OCI-LY7 (cell line): ENCODE results near the gene ELF1. TPM values are rescaled to one million over a fixed set of nuclear protein-coding genes. Genes with fewer than 3 reads are reported as not detected.
A peak's percentile ranks its signal among the peaks of the same experiment; 100 is the strongest.

Source experiments
- BruUV-seq: library from RNA; stranded (reverse); fragments of 400-500 nt; replicated peaks from 2 replicates; lab custom pipeline; 2021; lab: Mats Ljungman, UMichigan
- CTCF ChIA-PET: fragments of 300-600 bp; sonication (Branson Sonifier 250); formaldehyde crosslinking; loops from one replicate; lab custom pipeline; 2022; ENCODE audit warnings: antibody characterized with exemption; ENCODE audit not compliant: unreplicated experiment; lab: Charles Lee
- POLR2A ChIA-PET: fragments of 300-600 bp; sonication (Branson Sonifier 250); formaldehyde crosslinking; loops from one replicate; lab custom pipeline; 2022; ENCODE audit warnings: antibody characterized with exemption; lab: Charles Lee
- DNase-seq: peaks from one replicate; pipeline ENCODE4 v3.0.0-alpha.2; 2015; ENCODE audit warnings: low spot score
- H2AFZ ChIP-seq: fragments of 200-600 bp; sonication (generic), shearing (Covaris generic); 2 replicates; pipeline ENCODE4 v1.6.1; 2014; ENCODE audit warnings: mild to moderate bottlenecking, antibody characterized with exemption, low read length, moderate library complexity
- H3K27ac ChIP-seq: fragments of 200-600 bp; sonication (generic); 2 replicates; pipeline ENCODE4 v1.5.1; 2014; ENCODE audit warnings: mixed run types, low read depth, mild to moderate bottlenecking, moderate library complexity, low read length, inconsistent platforms; ENCODE audit not compliant: poor library complexity, severe bottlenecking
- H3K36me3 ChIP-seq: fragments of 200-600 bp; sonication (generic); 2 replicates; pipeline ENCODE4 v1.6.1; 2014; ENCODE audit warnings: mild to moderate bottlenecking, antibody characterized with exemption, low read length, moderate library complexity, mixed read lengths; ENCODE audit not compliant: insufficient read depth
- H3K4me1 ChIP-seq: fragments of 200-600 bp; sonication (generic); 2 replicates; pipeline ENCODE4 v1.5.1; 2014; ENCODE audit warnings: mild to moderate bottlenecking, low read length; ENCODE audit not compliant: insufficient read depth, poor library complexity, severe bottlenecking
- H3K4me2 ChIP-seq: fragments of 200-600 bp; sonication (generic); 2 replicates; pipeline ENCODE4 v1.6.1; 2014; ENCODE audit warnings: mild to moderate bottlenecking, low read length
- H3K4me3 ChIP-seq: fragments of 200-600 bp; sonication (generic); 2 replicates; pipeline ENCODE4 v1.5.1; 2014; ENCODE audit warnings: mild to moderate bottlenecking, low read depth, low read length; ENCODE audit not compliant: poor library complexity, severe bottlenecking
- H3K79me2 ChIP-seq: fragments of 200-600 bp; sonication (generic); 2 replicates; pipeline ENCODE4 v1.6.1; 2016; ENCODE audit warnings: low read depth, mild to moderate bottlenecking, low read length, moderate library complexity, mixed read lengths; ENCODE audit not compliant: insufficient read depth
- H3K9me2 ChIP-seq: fragments of 200-600 bp; sonication (generic); 2 replicates; pipeline ENCODE4 v1.6.1; 2016; ENCODE audit warnings: mild to moderate bottlenecking, low read length, mixed read lengths; ENCODE audit not compliant: insufficient read depth
- H3K9me3 ChIP-seq: fragments of 200-600 bp; sonication (generic); 2 replicates; pipeline ENCODE4 v1.6.1; 2014; ENCODE audit warnings: mild to moderate bottlenecking, mixed run types, low read length, mixed read lengths
- H4K20me1 ChIP-seq: fragments of 200-600 bp; sonication (generic); 2 replicates; pipeline ENCODE4 v1.6.1; 2014; ENCODE audit warnings: mild to moderate bottlenecking, antibody characterized with exemption, low read length, moderate library complexity, mixed read lengths; ENCODE audit not compliant: insufficient read depth
- CTCF ChIP-seq: fragments of 200-600 bp; sonication (generic); conservative IDR thresholded peaks from 2 replicates; pipeline ENCODE4 v1.5.1; 2014; ENCODE audit warnings: mild to moderate bottlenecking, antibody characterized with exemption, low read length, moderate library complexity, mixed read lengths
- EZH2phosphoT487 ChIP-seq: fragments of 200-600 bp; sonication (generic); IDR thresholded peaks from 2 replicates; pipeline ENCODE4 v1.6.1; 2018; ENCODE audit warnings: low read depth, borderline replicate concordance, mild to moderate bottlenecking, mixed run types, antibody characterized with exemption, low read length, moderate library complexity, mixed read lengths
- intact Hi-C: fragments of 100-400 bp; cut with micrococcal nuclease; formaldehyde crosslinking; loops from one replicate; pipeline ENCODE4 v1.10.0; 2022; ENCODE audit not compliant: unreplicated experiment
- total RNA-seq, 2 experiments: library from RNA; depleted of rRNA in 1 of 2; stranded (reverse); fragments of >200 nt in 1 of 2; shearing (Covaris generic) in 1 of 2; gene quantifications; 2 replicates each; pipeline ENCODE4 v1.2.3, GENCODE V29; 2014 to 2022

The ELF1 gene
- total RNA-seq, 2 experiments from 2014 or later: 111 to 248 TPM

GRCh38 chr13:41005704-41006103 is 13.4 kb downstream of the ELF1 start:
- POLR2A ChIA-PET: interaction anchor here (0.6 to 6.1 kb wide), 18 partner anchors 9 to 727 kb away, joined by 3 to 152 read pairs (median 4); partner anchors contain the start of gene ELF1
- no peaks in the 10 kb centered on the region for H3K9me2 ChIP-seq
- H3K27ac ChIP-seq: peak overlapping the region; percentile 99
- TF ChIP-seq EZH2phosphoT487 (no peak), CTCF (no peak)
- peaks cover 97% of the 10 kb centered on the region for H3K79me2 ChIP-seq
- intact Hi-C loops: loop anchor here (1.0 to 10.0 kb wide), 4 partner anchors 12 to 421 kb away; no protein-coding TSS in a partner anchor
- peak overlapping the region; percentile 87 for H3K4me2 ChIP-seq
- CTCF ChIA-PET: no interaction called here
- no TSS peak for BruUV-seq
- peaks cover 64% of the 10 kb centered on the region for H3K36me3 ChIP-seq
- DNase-seq: no peak
- no peak overlapping the region for H2AFZ ChIP-seq
- H3K4me3 ChIP-seq: peak overlapping the region; percentile 64
- H3K4me1 ChIP-seq: peaks cover 93% of the 10 kb centered on the region
- H4K20me1 ChIP-seq: no peaks in the 10 kb centered on the region
- H3K9me3 ChIP-seq: peaks cover 8% of the 10 kb centered on the region; the same call in 1 of the 2 replicates

- TSS peak; percentile 62 for BruUV-seq
Observed at GRCh38 chr13:41004875-41005693, 14.0 kb downstream of the ELF1 start.

More at GRCh38 chr13:41004875-41005693, 14.0 kb downstream of the ELF1 start:
- intact Hi-C loops: loop anchor here (1.0 to 10.0 kb wide), 5 partner anchors 12 to 420 kb away; no protein-coding TSS in a partner anchor
- DNase-seq: peak; percentile 89
- Histone ChIP-seq H3K4me1 (peaks cover 95% of the 10 kb centered on the region), H3K79me2 (peaks cover 97% of the 10 kb centered on the region), H3K9me3 (peaks cover 8% of the 10 kb centered on the region; the same call in 1 of the 2 replicates), H3K9me2 (no peaks in the 10 kb centered on the region), H3K27ac (peak overlapping the region; percentile 99), H3K4me2 (peak overlapping the region; percentile 87), H3K36me3 (peaks cover 69% of the 10 kb centered on the region), H3K4me3 (peak overlapping the region; percentile 64), H2AFZ (no peak overlapping the region), H4K20me1 (no peaks in the 10 kb centered on the region)
- CTCF ChIA-PET: no interaction called here
- POLR2A ChIA-PET: interaction anchor here (0.6 to 6.1 kb wide), 20 partner anchors 9 to 583 kb away, joined by 3 to 152 read pairs (median 4); partner anchors contain the start of gene ELF1
- TF ChIP-seq EZH2phosphoT487 (no peak), CTCF (no peak)
